Endothelial cell of umbilical vein (primary cell): ENCODE measurements around the gene RBM33.

Source experiments
- EZH2 ChIP-seq: IDR thresholded peaks from 2 replicates; pipeline ENCODE4 v1.6.1; 2012; ENCODE audit warnings: borderline replicate concordance, low read depth, mild to moderate bottlenecking, moderate library complexity, low read length, inconsistent platforms; ENCODE audit not compliant: severe bottlenecking
- JUN ChIP-seq: IDR thresholded peaks from 2 replicates; pipeline ENCODE4 v1.6.1; 2011; ENCODE audit warnings: borderline replicate concordance, low read depth; ENCODE audit not compliant: insufficient read length, insufficient read depth
- MYC ChIP-seq: IDR thresholded peaks from one replicate; pipeline ENCODE4 v1.6.1; 2011; ENCODE audit warnings: mild to moderate bottlenecking, low read depth, low read length
- POLR2A ChIP-seq: IDR thresholded peaks from 2 replicates; pipeline ENCODE4 v1.6.1; 2012; ENCODE audit warnings: low read depth, mild to moderate bottlenecking, control low read depth, low read length
- POLR2AphosphoS5 ChIP-seq: IDR thresholded peaks from 2 replicates; pipeline ENCODE4 v1.6.1; 2012; ENCODE audit warnings: low read depth, mild to moderate bottlenecking, control low read depth, low read length, moderate library complexity; ENCODE audit not compliant: insufficient read depth
- TF ChIP-seq, protein P1 (sequence below), 2 donors: IDR thresholded peaks; 1 replicate in 1 of 2; 2 replicates in 1 of 2; pipeline ENCODE4 v1.5.1; 2011; ENCODE audit warnings: low read length in 2 of 2, mild to moderate bottlenecking in 2 of 2, moderate library complexity in 2 of 2, control low read depth in 1 of 2, inconsistent platforms in 1 of 2, low read depth in 1 of 2; ENCODE audit not compliant: insufficient read depth in 1 of 2; ENCODE audit errors: extremely low read depth in 1 of 2

DNA sequence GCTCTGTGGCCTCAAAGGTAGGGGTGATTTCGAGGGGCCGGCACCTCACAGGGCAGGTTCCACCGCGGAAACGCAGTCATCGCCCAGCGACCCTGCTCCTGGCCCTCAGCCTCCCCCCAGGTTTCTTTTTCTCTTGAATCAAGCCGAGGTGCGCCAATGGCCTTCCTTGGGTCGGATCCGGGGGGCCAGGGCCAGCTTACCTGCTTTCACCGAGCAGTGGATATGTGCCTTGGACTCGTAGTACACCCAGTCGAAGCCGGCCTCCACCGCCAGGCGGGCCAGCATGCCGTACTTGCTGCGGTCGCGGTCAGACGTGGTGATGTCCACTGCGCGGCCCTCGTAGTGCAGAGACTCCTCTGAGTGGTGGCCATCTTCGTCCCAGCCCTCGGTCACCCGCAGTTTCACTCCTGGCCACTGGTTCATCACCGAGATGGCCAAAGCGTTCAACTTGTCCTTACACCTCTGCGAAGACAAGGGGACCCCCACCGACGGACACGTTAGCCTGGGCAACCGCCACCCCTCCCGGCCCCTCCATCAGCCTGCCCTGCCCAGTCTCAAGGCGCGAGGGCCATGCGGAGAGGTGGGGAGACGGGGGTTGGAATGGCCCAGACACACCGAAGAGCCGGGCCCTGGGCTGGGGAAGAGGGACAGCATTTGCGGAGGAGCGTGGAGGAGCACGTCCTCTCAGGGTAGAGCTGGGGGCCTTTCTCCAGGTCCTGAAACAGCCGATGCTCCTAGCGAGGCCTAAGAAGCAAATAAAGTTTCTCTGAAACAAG, 161.8 kb downstream of the RBM33 start:
- TF ChIP-seq, protein P1, sequence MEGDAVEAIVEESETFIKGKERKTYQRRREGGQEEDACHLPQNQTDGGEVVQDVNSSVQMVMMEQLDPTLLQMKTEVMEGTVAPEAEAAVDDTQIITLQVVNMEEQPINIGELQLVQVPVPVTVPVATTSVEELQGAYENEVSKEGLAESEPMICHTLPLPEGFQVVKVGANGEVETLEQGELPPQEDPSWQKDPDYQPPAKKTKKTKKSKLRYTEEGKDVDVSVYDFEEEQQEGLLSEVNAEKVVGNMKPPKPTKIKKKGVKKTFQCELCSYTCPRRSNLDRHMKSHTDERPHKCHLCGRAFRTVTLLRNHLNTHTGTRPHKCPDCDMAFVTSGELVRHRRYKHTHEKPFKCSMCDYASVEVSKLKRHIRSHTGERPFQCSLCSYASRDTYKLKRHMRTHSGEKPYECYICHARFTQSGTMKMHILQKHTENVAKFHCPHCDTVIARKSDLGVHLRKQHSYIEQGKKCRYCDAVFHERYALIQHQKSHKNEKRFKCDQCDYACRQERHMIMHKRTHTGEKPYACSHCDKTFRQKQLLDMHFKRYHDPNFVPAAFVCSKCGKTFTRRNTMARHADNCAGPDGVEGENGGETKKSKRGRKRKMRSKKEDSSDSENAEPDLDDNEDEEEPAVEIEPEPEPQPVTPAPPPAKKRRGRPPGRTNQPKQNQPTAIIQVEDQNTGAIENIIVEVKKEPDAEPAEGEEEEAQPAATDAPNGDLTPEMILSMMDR (IDR thresholded peaks at IDR 0.05; ENCODE audit: extremely low read depth in 1 of 2, insufficient read depth in 1 of 2, low read depth in 1 of 2, low read length in 2 of 2): peak; percentile 3 to 28
- no peak for TF ChIP-seq POLR2A
- TF ChIP-seq POLR2AphosphoS5: no peak
- TF ChIP-seq EZH2: no peak
- TF ChIP-seq JUN: no peak
- no peak for TF ChIP-seq MYC
